Measurements from ENCODE around the gene MAGIX. TPM values are rescaled to one million over a fixed set of nuclear protein-coding genes. Genes with fewer than 3 reads are reported as not detected.

Gene MAGIX
- polyA plus RNA-seq, 1 of the 3 experiments (the other 2 are of a cell fraction), result 1.1 TPM

DNA sequence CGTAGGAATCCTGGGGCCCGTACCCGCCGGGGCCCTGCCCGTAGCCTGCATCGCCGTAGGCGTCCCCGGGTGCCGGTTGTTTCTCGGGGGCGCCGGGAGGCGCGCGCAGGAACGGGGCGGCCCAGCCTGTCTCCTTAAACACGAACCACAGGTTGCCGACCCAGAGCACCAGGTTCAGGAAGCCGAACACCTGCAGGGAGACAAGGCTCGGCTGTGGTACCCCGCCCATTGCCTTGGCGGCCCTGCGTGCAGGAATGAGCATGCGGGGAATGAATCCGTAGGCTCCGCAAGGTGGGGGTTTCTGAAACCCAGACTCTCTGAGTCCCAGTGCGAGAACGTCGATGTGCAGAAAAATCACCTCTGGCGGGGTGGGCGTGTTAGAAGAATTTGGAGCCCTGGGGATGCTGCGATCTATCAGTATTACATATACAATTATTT is 29.0 kb downstream of the MAGIX start:
- 6% methylated on average over 13 of the region's 34 CpGs for WGBS (ENCODE audit: low lambda C conversion rate)
- no peak for TF ChIP-seq GATA2 (CRISPR knock-in tag; IDR thresholded peaks at IDR 0.05)
- no peak for TF ChIP-seq JUND (IDR thresholded peaks at IDR 0.05)
- no peak for TF ChIP-seq RCOR1 (IDR thresholded peaks at IDR 0.05; ENCODE audit: low read length)
- TF ChIP-seq TEAD4 (IDR thresholded peaks at IDR 0.05; ENCODE audit: borderline replicate concordance, insufficient read depth), result no peak
- no peak for TF ChIP-seq FOXJ3 (CRISPR knock-in tag; IDR thresholded peaks at IDR 0.05)
- no peak for TF ChIP-seq FOSL2 (IDR thresholded peaks at IDR 0.05; ENCODE audit: borderline replicate concordance, low read depth)
- TF ChIP-seq CHD2 (IDR thresholded peaks at IDR 0.05; ENCODE audit: low read length, partially characterized antibody), result no peak
- no peak for TF ChIP-seq PBX3 (IDR thresholded peaks at IDR 0.05)
- TF ChIP-seq ELF1 (IDR thresholded peaks at IDR 0.05), result no peak
- no peak for TF ChIP-seq POLR2AphosphoS5 (IDR thresholded peaks at IDR 0.05; ENCODE audit: low read depth, low read length)
- TF ChIP-seq EP300 (IDR thresholded peaks at IDR 0.05; ENCODE audit: borderline replicate concordance in 1 of 2, low read depth in 1 of 2, low read length in 1 of 2), result no peak
- TF ChIP-seq YY1 (IDR thresholded peaks at IDR 0.05; ENCODE audit: low read depth), result no peak
- no peak for TF ChIP-seq EZH2phosphoT487 (IDR thresholded peaks at IDR 0.05; ENCODE audit: borderline replicate concordance, low read depth)
- no peak for TF ChIP-seq NFIC (IDR thresholded peaks at IDR 0.05; ENCODE audit: borderline replicate concordance)
- TF ChIP-seq NRF1 (IDR thresholded peaks at IDR 0.05; ENCODE audit: low read depth, low read length), result no peak
- no peak for TF ChIP-seq ZBTB33 (IDR thresholded peaks at IDR 0.05; ENCODE audit: borderline replicate concordance, low read depth)
- Histone ChIP-seq H3K9me3 (no peaks in the 10 kb centered on the region), H3K4me2 (peak overlapping the region; percentile 67), H3K4me1 (ENCODE audit: control insufficient read depth in 1 of 2, insufficient read depth in 2 of 2, low read depth in 1 of 2, low read length in 1 of 2) (no peaks in the 10 kb centered on the region; a peak in 1 of 4 replicates), H3K9me2 (no peaks in the 10 kb centered on the region), H2AFZ (ENCODE audit: low read depth) (peak overlapping the region; percentile 54; the same call in 1 of the 2 replicates), H4K20me1 (ENCODE audit: insufficient read depth) (no peaks in the 10 kb centered on the region), H3K79me2 (ENCODE audit: insufficient read depth) (no peaks in the 10 kb centered on the region), H3F3A (replicated peaks; ENCODE audit: insufficient read depth) (no peaks in the 10 kb centered on the region), H3K36me3 (replicated peaks in 1 of 2; ENCODE audit: control insufficient read depth in 1 of 2, insufficient read depth in 2 of 2, low read length in 1 of 2) (no peaks in the 10 kb centered on the region), H3K27me3 (ENCODE audit: insufficient read depth) (peaks cover 9% of the 10 kb centered on the region; the same call in 1 of the 2 replicates), H3K4me3 (ENCODE audit: low read depth in 2 of 2, low read length in 1 of 2) (peak overlapping the region; percentile 61 to 65), H3K27ac (ENCODE audit: low read depth in 2 of 2, low read length in 1 of 2) (peak overlapping the region; percentile 55 to 74; a peak in 3 of 4 replicates), H3K9ac (peak overlapping the region; percentile 69)
- DNase-seq, result no peak
- ChIA-PET POLR2A (interaction anchor here (0.7 kb wide), 1 partner anchor 720 kb away, joined by 3 read pairs; no protein-coding TSS in a partner anchor), CTCF (interaction anchor here (1.0 to 1.7 kb wide), 3 partner anchors 18 to 58 kb away, joined by 3 to 9 read pairs (median 3); no protein-coding TSS in a partner anchor)

Data from SK-N-SH (cell line).